SU-DHL-6 (cell line): ENCODE measurements around the gene SOX15.

ENCODE experiments used
- H2AFZ ChIP-seq: fragments of 200-600 bp; sonication (generic); 2 replicates; pipeline ENCODE4 v1.6.1; 2014; ENCODE audit warnings: low read depth, mild to moderate bottlenecking, moderate library complexity, mixed read lengths, antibody characterized with exemption, low read length; ENCODE audit not compliant: severe bottlenecking
- H3F3A ChIP-seq: fragments of 200-600 bp; shearing (Covaris generic); 2 replicates; pipeline ENCODE4 v1.6.0; 2016; ENCODE audit warnings: antibody characterized with exemption, mild to moderate bottlenecking; ENCODE audit not compliant: insufficient read depth
- H3K27ac ChIP-seq: fragments of 200-600 bp; sonication (generic); 2 replicates; pipeline ENCODE4 v1.5.1; 2016; ENCODE audit warnings: low read depth, mild to moderate bottlenecking, low read length, moderate library complexity, mixed read lengths
- H3K27me3 ChIP-seq: fragments of 200-600 bp; sonication (generic), shearing (Covaris generic); 2 replicates; pipeline ENCODE4 v1.6.0; 2014; ENCODE audit warnings: mild to moderate bottlenecking, low read length
- H3K36me3 ChIP-seq: fragments of 200-600 bp; sonication (generic); 2 replicates; pipeline ENCODE4 v1.6.1; 2014; ENCODE audit warnings: mild to moderate bottlenecking, low read length, mixed read lengths
- H3K4me2 ChIP-seq: fragments of 300-600, 200-600 bp; shearing (Covaris generic), sonication (generic); 2 replicates; pipeline ENCODE4 v1.6.0; 2014; ENCODE audit warnings: low read length, low read depth, mild to moderate bottlenecking; ENCODE audit not compliant: poor library complexity, severe bottlenecking
- H3K4me3 ChIP-seq: fragments of 200-600 bp; sonication (generic); 2 replicates; pipeline ENCODE4 v1.5.1; 2014; ENCODE audit warnings: antibody characterized with exemption, low read length, mild to moderate bottlenecking, mixed read lengths; ENCODE audit not compliant: insufficient read depth, poor library complexity, severe bottlenecking
- H3K79me2 ChIP-seq: fragments of 200-600 bp; sonication (generic); 2 replicates; pipeline ENCODE4 v1.6.1; 2014; ENCODE audit warnings: mild to moderate bottlenecking, low read length, moderate library complexity; ENCODE audit not compliant: insufficient read depth
- H3K9ac ChIP-seq: fragments of 200-600 bp; sonication (generic); 2 replicates; pipeline ENCODE4 v1.7.0; 2014; ENCODE audit warnings: mild to moderate bottlenecking, low read length
- H3K9me2 ChIP-seq: fragments of 200-600 bp; sonication (generic); replicated peaks from 2 replicates; pipeline ENCODE4 v1.6.1; 2014; ENCODE audit warnings: low read length; ENCODE audit not compliant: insufficient read depth
- H3K9me3 ChIP-seq: fragments of 200-600 bp; sonication (generic); 2 replicates; pipeline ENCODE4 v1.6.1; 2014; ENCODE audit warnings: low read length, mixed read lengths; ENCODE audit not compliant: insufficient read depth
- H4K20me1 ChIP-seq: fragments of 200-600 bp; sonication (generic); 2 replicates; pipeline ENCODE4 v1.6.1; 2014; ENCODE audit warnings: low read depth, mild to moderate bottlenecking, antibody characterized with exemption, low read length, moderate library complexity, mixed read lengths
- CTCF ChIP-seq: fragments of 200-600 bp; sonication (generic); IDR thresholded peaks from one replicate; pipeline ENCODE4 v1.5.1; 2017; ENCODE audit warnings: antibody characterized with exemption, mild to moderate bottlenecking, low read length, moderate library complexity; ENCODE audit not compliant: insufficient read depth, poor library complexity, severe bottlenecking
- EZH2phosphoT487 ChIP-seq: fragments of 200-600 bp; sonication (generic), shearing (Covaris generic); conservative IDR thresholded peaks from 2 replicates; pipeline ENCODE4 v1.6.1; 2018; ENCODE audit warnings: mild to moderate bottlenecking, antibody characterized with exemption, low read length, moderate library complexity, mixed read lengths

SOX15 gene

GRCh38 chr17:7553356-7553755, 36.5 kb downstream of the SOX15 start:
- H3K27me3 ChIP-seq = no peaks in the 10 kb centered on the region
- H3K36me3 ChIP-seq = no peaks in the 10 kb centered on the region
- no peak overlapping the region for H2AFZ ChIP-seq
- no peak overlapping the region for H3K4me2 ChIP-seq
- H3K9me2 ChIP-seq = no peaks in the 10 kb centered on the region
- no peaks in the 10 kb centered on the region for H4K20me1 ChIP-seq
- TF ChIP-seq EZH2phosphoT487 (no peak), CTCF (no peak)
- no peak overlapping the region for H3K9ac ChIP-seq
- no peaks in the 10 kb centered on the region for H3K79me2 ChIP-seq
- H3F3A ChIP-seq = no peaks in the 10 kb centered on the region
- H3K4me3 ChIP-seq = no peak overlapping the region
- no peak overlapping the region for H3K27ac ChIP-seq
- H3K9me3 ChIP-seq = no peaks in the 10 kb centered on the region

GRCh38 chr17:7552621-7553051, 37.3 kb downstream of the SOX15 start:
- Histone ChIP-seq H3K4me2 (no peak overlapping the region), H3K9me3 (no peaks in the 10 kb centered on the region), H3K9me2 (no peaks in the 10 kb centered on the region), H3K9ac (no peak overlapping the region), H2AFZ (no peak overlapping the region), H3K4me3 (no peak overlapping the region), H3K27me3 (no peaks in the 10 kb centered on the region), H3K27ac (no peak overlapping the region), H3K79me2 (no peaks in the 10 kb centered on the region), H3K36me3 (no peaks in the 10 kb centered on the region), H4K20me1 (no peaks in the 10 kb centered on the region), H3F3A (no peaks in the 10 kb centered on the region)
- TF ChIP-seq EZH2phosphoT487 (no peak), CTCF (no peak)

GRCh38 chr17:7551396-7551795, 38.5 kb downstream of the SOX15 start:
- Histone ChIP-seq H3K4me3 (no peak overlapping the region), H3K36me3 (no peaks in the 10 kb centered on the region), H3K9me2 (no peaks in the 10 kb centered on the region), H3K9ac (no peak overlapping the region), H2AFZ (no peak overlapping the region), H4K20me1 (no peaks in the 10 kb centered on the region), H3K27me3 (no peaks in the 10 kb centered on the region), H3K4me2 (no peak overlapping the region), H3K9me3 (no peaks in the 10 kb centered on the region), H3F3A (no peaks in the 10 kb centered on the region), H3K79me2 (no peaks in the 10 kb centered on the region), H3K27ac (no peak overlapping the region)
- TF ChIP-seq CTCF (no peak), EZH2phosphoT487 (no peak)

GRCh38 chr17:7550344-7550743, 39.5 kb downstream of the SOX15 start:
- Histone ChIP-seq H3K4me2 (no peak overlapping the region), H3K9me3 (no peaks in the 10 kb centered on the region)
- TF ChIP-seq EZH2phosphoT487 (no peak), CTCF (no peak)

More at GRCh38 chr17:7550344-7550743, 39.5 kb downstream of the SOX15 start:
- no peak overlapping the region for H2AFZ ChIP-seq
- no peaks in the 10 kb centered on the region for H3K27me3 ChIP-seq
- no peak overlapping the region for H3K27ac ChIP-seq
- no peak overlapping the region for H3K4me3 ChIP-seq
- H3K79me2 ChIP-seq = no peaks in the 10 kb centered on the region
- no peaks in the 10 kb centered on the region for H3F3A ChIP-seq
- no peaks in the 10 kb centered on the region for H3K9me2 ChIP-seq
- no peak overlapping the region for H3K9ac ChIP-seq
- H3K36me3 ChIP-seq = no peaks in the 10 kb centered on the region
- no peaks in the 10 kb centered on the region for H4K20me1 ChIP-seq
